Ishikawa (cell line): ENCODE results near the gene UBL7.

Experiments
- CEBPB ChIP-seq: IDR thresholded peaks from 2 replicates; pipeline ENCODE4 v1.6.1; 2012
- CREB1 ChIP-seq: IDR thresholded peaks from 2 replicates; pipeline ENCODE4 v1.6.1; 2012; ENCODE audit warnings: low read depth
- EGR1 ChIP-seq: IDR thresholded peaks from 2 replicates; pipeline ENCODE4 v1.6.1; 2012
- EP300 ChIP-seq: IDR thresholded peaks from 2 replicates; pipeline ENCODE4 v1.6.1; 2012; ENCODE audit warnings: borderline replicate concordance
- FOXM1 ChIP-seq: IDR thresholded peaks from 2 replicates; pipeline ENCODE4 v1.6.1; 2012; ENCODE audit warnings: low read depth, borderline replicate concordance
- MAX ChIP-seq: IDR thresholded peaks from 2 replicates; pipeline ENCODE4 v1.6.1; 2012
- NFIC ChIP-seq: IDR thresholded peaks from 2 replicates; pipeline ENCODE4 v1.6.1; 2012
- RAD21 ChIP-seq: IDR thresholded peaks from 2 replicates; pipeline ENCODE4 v1.6.1; 2012; ENCODE audit warnings: low read depth
- REST ChIP-seq: IDR thresholded peaks from 2 replicates; pipeline ENCODE4 v1.6.1; 2012; ENCODE audit warnings: low read depth, mild to moderate bottlenecking
- TAF1 ChIP-seq: IDR thresholded peaks from 2 replicates; pipeline ENCODE4 v1.6.1; 2012; ENCODE audit warnings: low read depth, mild to moderate bottlenecking
- TCF12 ChIP-seq: IDR thresholded peaks from 2 replicates; pipeline ENCODE4 v1.6.1; 2012; ENCODE audit warnings: low read depth
- TEAD4 ChIP-seq: IDR thresholded peaks from 2 replicates; pipeline ENCODE4 v1.6.1; 2012
- USF1 ChIP-seq: IDR thresholded peaks from 2 replicates; pipeline ENCODE4 v1.6.1; 2012
- YY1 ChIP-seq: IDR thresholded peaks from 2 replicates; pipeline ENCODE4 v1.6.1; 2012; ENCODE audit warnings: low read depth
- ZBTB7A ChIP-seq: IDR thresholded peaks from 2 replicates; pipeline ENCODE4 v1.6.1; 2012; ENCODE audit warnings: low read depth

The UBL7 gene

GRCh38 chr15:74427607-74428441 lies 33.1 kb downstream of the UBL7 start:
- no peak for TF ChIP-seq CEBPB
- no peak for TF ChIP-seq REST
- TF ChIP-seq YY1, result no peak
- no peak for TF ChIP-seq TEAD4
- TF ChIP-seq FOXM1, result no peak
- no peak for TF ChIP-seq CREB1
- TF ChIP-seq RAD21, result no peak
- no peak for TF ChIP-seq USF1
- no peak for TF ChIP-seq ZBTB7A
- TF ChIP-seq MAX, result no peak
- TF ChIP-seq EP300, result no peak
- no peak for TF ChIP-seq NFIC

- TF ChIP-seq TEAD4, result no peak
- no peak for TF ChIP-seq TCF12
- TF ChIP-seq RAD21, result no peak
- TF ChIP-seq MAX, result no peak
- TF ChIP-seq YY1, result no peak
- TF ChIP-seq CREB1, result no peak
- no peak for TF ChIP-seq USF1
- TF ChIP-seq TAF1, result no peak
- no peak for TF ChIP-seq NFIC
- no peak for TF ChIP-seq CEBPB
Measured at GRCh38 chr15:74426404-74427281, 34.3 kb downstream of the UBL7 start.

- no peak for TF ChIP-seq REST
- no peak for TF ChIP-seq EGR1
- no peak for TF ChIP-seq USF1
- TF ChIP-seq ZBTB7A, result no peak
- no peak for TF ChIP-seq YY1
- TF ChIP-seq FOXM1, result no peak
- TF ChIP-seq TCF12, result no peak
- TF ChIP-seq CREB1, result no peak
Measured at GRCh38 chr15:74425630-74426029, 35.3 kb downstream of the UBL7 start.

GRCh38 chr15:74424901-74425528 lies 35.9 kb downstream of the UBL7 start:
- TF ChIP-seq EP300 (no peak), CEBPB (no peak), TCF12 (no peak), NFIC (peak; percentile 12; the same call in 1 of the 2 replicates), CREB1 (no peak), REST (no peak), RAD21 (no peak), FOXM1 (no peak)
